Stimulated activated CD8-positive, alpha-beta memory T cell treated with anti-CD3 and anti-CD28 coated beads, Interleukin-4, amount 100 ng/mL, for 4 hours (primary cell): Measurements from ENCODE around the gene FUT3.
A peak's percentile ranks its signal among the peaks of the same experiment; 100 is the strongest.

ENCODE experiments used
- DNase-seq, 2 donors: peaks; one replicate each; pipeline ENCODE4 v3.0.0-alpha.2; 2020; ENCODE audit warnings: low read depth in 2 of 2, low spot score in 1 of 2

The FUT3 gene

GRCh38 chr19:5803752-5804515 lies 47.3 kb downstream of the FUT3 start:
- DNase-seq, result peak; percentile 72 to 75

- DNase-seq, result no peak
Measured at GRCh38 chr19:5803441-5803751, 47.9 kb downstream of the FUT3 start.

- no peak for DNase-seq
Measured at GRCh38 chr19:5801796-5802619, 49.2 kb downstream of the FUT3 start.

GRCh38 chr19:5800361-5801270 lies 50.6 kb downstream of the FUT3 start:
- DNase-seq, result no peak

GRCh38 chr19:5799247-5800241 lies 51.7 kb downstream of the FUT3 start:
- no peak for DNase-seq

GRCh38 chr19:5798244-5798643 lies 53.0 kb downstream of the FUT3 start:
- DNase-seq, result no peak

- no peak for DNase-seq
Measured at GRCh38 chr19:5795382-5795919, 55.8 kb downstream of the FUT3 start.

- DNase-seq, result no peak
Measured at GRCh38 chr19:5793188-5793587, 58.1 kb downstream of the FUT3 start.
